Spleen (tissue), 11 donors: ENCODE data around the gene UTY. TPM values are rescaled to one million over a fixed set of nuclear protein-coding genes. Genes with fewer than 3 reads are reported as not detected.

Source experiments
- DNase-seq: peaks from one replicate; pipeline ENCODE4 v3.0.0-alpha.2; 2020
- H3K27ac ChIP-seq, 8 donors: fragments of 200-600 bp; sonication (generic) in 7 of 8; 1 replicate in 4 of 8; 2 replicates in 4 of 8; pipeline versions ENCODE4 v1.5.0 to v1.8.0; 2016 to 2021; ENCODE audit warnings: inconsistent platforms in 4 of 8, mild to moderate bottlenecking in 4 of 8, moderate library complexity in 1 of 8
- H3K27me3 ChIP-seq, 7 donors: fragments of 200-600 bp; sonication (generic) in 6 of 7; replicated peaks in 1 of 7; 1 replicate in 4 of 7; 2 replicates in 3 of 7; pipeline versions ENCODE4 v1.5.0 to v1.8.0; 2016 to 2021; ENCODE audit warnings: inconsistent platforms in 3 of 7, mild to moderate bottlenecking in 1 of 7
- H3K36me3 ChIP-seq, 6 donors: fragments of 200-600 bp; sonication (generic) in 5 of 6; 1 replicate in 4 of 6; 2 replicates in 2 of 6; pipeline versions ENCODE4 v1.5.0 to v1.8.0; 2016 to 2021; ENCODE audit warnings: inconsistent platforms in 2 of 6
- H3K4me1 ChIP-seq, 6 donors: fragments of 200-600 bp; sonication (generic) in 5 of 6; 1 replicate in 3 of 6; 2 replicates in 3 of 6; pipeline versions ENCODE4 v1.5.0 to v1.8.0; 2016 to 2021; ENCODE audit warnings: inconsistent platforms in 3 of 6
- H3K4me3 ChIP-seq, 8 donors: fragments of 200-600 bp; sonication (generic) in 7 of 8; 1 replicate in 4 of 8; 2 replicates in 4 of 8; pipeline versions ENCODE4 v1.5.0 to v1.8.0; 2016 to 2021; ENCODE audit warnings: inconsistent platforms in 4 of 8, mild to moderate bottlenecking in 4 of 8, moderate library complexity in 2 of 8
- H3K9me3 ChIP-seq, 8 donors: fragments of 200-600 bp; sonication (generic) in 7 of 8; 1 replicate in 4 of 8; 2 replicates in 4 of 8; pipeline versions ENCODE4 v1.5.0 to v1.8.0; 2016 to 2021; ENCODE audit warnings: inconsistent platforms in 4 of 8
- POLR2A ChIP-seq, 3 donors: fragments of 450-650 bp; IDR thresholded peaks; one replicate each; pipeline ENCODE4 v1.5.1; 2017; ENCODE audit warnings: antibody characterized with exemption in 3 of 3, mild to moderate bottlenecking in 1 of 3
- POLR2AphosphoS5 ChIP-seq, 3 donors: sonication (generic); formaldehyde crosslinking; IDR thresholded peaks; one replicate each; pipeline ENCODE4 v1.5.1; 2017; ENCODE audit warnings: antibody characterized with exemption in 3 of 3
- WGBS, 5 donors: extraction: QIAGEN DNeasy Blood & Tissue Kit in 3 of 5; methylation state at CpG; one replicate each; pipeline versions ENCODE4 v1.1.5 to v1.1.7; 2013 to 2018; 5-methylcytosine and 5-hydroxymethylcytosine counted together
- intact Hi-C: fragments of 100-400 bp; cut with DNase I; formaldehyde crosslinking; loops from one replicate; pipeline ENCODE4 v1.15.0; 2023; ENCODE audit warnings: low total_unique reads
- polyA plus RNA-seq, 3 donors: library from polyadenylated mRNA; stranded (reverse); fragments of 200-250 nt; gene quantifications; one replicate each; pipeline ENCODE4 v1.2.1, GENCODE V29; 2013
- total RNA-seq, 7 donors: library from RNA; depleted of rRNA in 3 of 7; stranded (reverse); fragments of >200 nt in 3 of 7; fragmentation: NEBNext Ultra II Directional in 4 of 7; extraction: Animal tissue kit (Norgen Biotek cat#: 25700) in 4 of 7; gene quantifications; one replicate each; pipeline versions ENCODE4 v1.1.0 to v1.2.1, GENCODE V29; 2016 to 2021
- TF ChIP-seq, protein P1 (sequence below), 11 experiments: fragments of 200-600 bp in 7 of 11; fragments of 450-650 bp in 4 of 11; sonication (generic) in 4 of 11; IDR thresholded peaks in 8 of 11; conservative IDR thresholded peaks in 3 of 11; 1 replicate in 7 of 11; 2 replicates in 4 of 11; pipeline versions ENCODE4 v1.4.0 to v1.8.0; 2016 to 2021; ENCODE audit warnings: antibody characterized with exemption in 11 of 11, inconsistent platforms in 4 of 11, mild to moderate bottlenecking in 1 of 11
- donor health status: healthy with polysubstance abuse.
- donor health status: DM: no; HTN: no; CAD: no; lungs with moderate emphysema.
- donor health status: DM: no; HTN: no; CAD: no.
- donor health status: Bipolar disorder and iron deficiency.
- donor health status: healthy.
- donor health status: DM: no; HTN: no; CAD: no.
- donor health status: DM: yes; HTN: yes; CAD: no.

UTY gene
- total and polyA plus RNA-seq, 10 donors = under 0.01 to 64.1 (median 4.5) TPM; not detected in 4

DNA sequence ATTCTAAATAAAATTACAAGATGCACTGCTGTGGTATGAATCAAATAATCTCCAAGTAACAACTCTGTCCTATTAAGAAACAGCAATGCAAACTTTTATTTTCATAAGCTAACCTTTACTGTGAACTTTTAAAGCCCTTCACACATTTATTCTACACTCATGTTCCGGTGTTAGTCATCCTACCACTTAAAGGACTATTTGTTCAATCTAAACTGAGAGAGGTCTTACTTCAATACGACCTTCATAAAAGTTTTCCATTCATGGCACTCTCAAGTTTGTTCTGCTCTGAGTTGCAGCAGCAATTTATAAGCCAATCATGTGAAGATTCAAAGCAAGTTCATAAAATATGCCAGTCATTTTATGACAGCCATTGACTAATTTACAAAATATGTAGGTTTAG, 4.8 kb downstream of the UTY start:
- TF ChIP-seq, protein P1, sequence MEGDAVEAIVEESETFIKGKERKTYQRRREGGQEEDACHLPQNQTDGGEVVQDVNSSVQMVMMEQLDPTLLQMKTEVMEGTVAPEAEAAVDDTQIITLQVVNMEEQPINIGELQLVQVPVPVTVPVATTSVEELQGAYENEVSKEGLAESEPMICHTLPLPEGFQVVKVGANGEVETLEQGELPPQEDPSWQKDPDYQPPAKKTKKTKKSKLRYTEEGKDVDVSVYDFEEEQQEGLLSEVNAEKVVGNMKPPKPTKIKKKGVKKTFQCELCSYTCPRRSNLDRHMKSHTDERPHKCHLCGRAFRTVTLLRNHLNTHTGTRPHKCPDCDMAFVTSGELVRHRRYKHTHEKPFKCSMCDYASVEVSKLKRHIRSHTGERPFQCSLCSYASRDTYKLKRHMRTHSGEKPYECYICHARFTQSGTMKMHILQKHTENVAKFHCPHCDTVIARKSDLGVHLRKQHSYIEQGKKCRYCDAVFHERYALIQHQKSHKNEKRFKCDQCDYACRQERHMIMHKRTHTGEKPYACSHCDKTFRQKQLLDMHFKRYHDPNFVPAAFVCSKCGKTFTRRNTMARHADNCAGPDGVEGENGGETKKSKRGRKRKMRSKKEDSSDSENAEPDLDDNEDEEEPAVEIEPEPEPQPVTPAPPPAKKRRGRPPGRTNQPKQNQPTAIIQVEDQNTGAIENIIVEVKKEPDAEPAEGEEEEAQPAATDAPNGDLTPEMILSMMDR (IDR thresholded peaks at IDR 0.05 in 8 of 11, conservative IDR thresholded peaks at IDR 0.05 in 3 of 11) = no peak
- TF ChIP-seq POLR2AphosphoS5 (IDR thresholded peaks at IDR 0.05) (no peak), POLR2A (IDR thresholded peaks at IDR 0.05) (no peak)
- Histone ChIP-seq H3K9me3 (no peaks in the 10 kb centered on the region), H3K27me3 (no peaks in the 10 kb centered on the region), H3K36me3 (peaks cover 0 to 37% (median 0%) of the 10 kb centered on the region in 6 donors), H3K4me1 (peaks cover 0 to 81% (median 18%) of the 10 kb centered on the region in 6 donors), H3K4me3 (no peak overlapping the region), H3K27ac (no peak overlapping the region)
- intact Hi-C loops = no loop called here
- no peak for DNase-seq
- WGBS, 5 donors = 52 to 61% (median 57%) methylated on average over 2 of the region's 2 CpGs; no CpG with 5 or more reads in 2 of the 5 donors

DNA sequence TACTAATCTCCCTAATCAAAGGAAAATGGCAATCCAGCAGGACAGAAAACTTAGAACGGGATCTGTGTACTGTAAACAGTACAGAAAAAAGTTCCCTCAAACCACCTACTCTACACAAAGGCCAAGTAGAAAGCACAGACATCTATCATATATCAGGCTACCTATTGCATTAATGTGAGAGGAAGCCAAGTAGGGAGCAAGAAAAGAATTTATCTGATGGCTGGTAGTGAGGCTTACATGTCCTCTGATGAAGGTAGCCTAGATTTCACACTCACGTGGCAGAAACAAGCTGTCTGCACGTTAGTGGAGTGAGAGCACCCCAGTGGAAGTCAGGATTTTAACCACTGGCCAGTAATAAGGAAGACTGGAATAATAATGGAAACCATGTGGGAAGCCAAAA, 28.3 kb downstream of the UTY start:
- H3K27me3 ChIP-seq = no peaks in the 10 kb centered on the region

DNA sequence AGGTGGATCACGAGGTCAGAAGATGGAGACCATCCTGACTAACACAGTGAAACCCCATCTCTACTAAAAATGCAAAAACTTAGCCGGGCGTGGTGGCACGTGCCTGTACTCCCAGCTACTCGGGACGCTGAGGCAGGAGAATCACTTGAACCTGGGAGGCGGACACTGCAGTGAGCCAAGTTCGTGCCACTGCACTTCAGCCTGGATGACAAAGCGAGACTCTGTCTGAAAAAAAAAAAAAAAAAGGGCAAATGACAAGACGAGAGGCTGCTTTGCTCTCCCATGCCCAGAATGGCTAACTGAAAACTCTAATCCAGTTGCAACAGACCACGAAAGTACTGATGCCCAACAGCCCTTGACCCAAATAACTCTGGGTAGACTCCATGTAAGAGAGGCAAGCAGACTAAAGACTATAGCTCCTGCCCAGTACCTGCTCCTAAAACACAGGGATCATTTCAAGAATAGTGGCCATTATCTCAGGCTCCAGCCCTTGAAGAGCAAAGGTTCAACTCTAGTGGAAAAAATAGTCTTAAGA, 29.2 kb downstream of the UTY start:
- Histone ChIP-seq H3K4me1 (peaks cover 0 to 32% (median 0%) of the 10 kb centered on the region in 6 donors), H3K36me3 (peaks cover 0 to 21% (median 0%) of the 10 kb centered on the region in 6 donors), H3K4me3 (no peak overlapping the region), H3K27ac (no peak overlapping the region), H3K27me3 (no peaks in the 10 kb centered on the region), H3K9me3 (no peaks in the 10 kb centered on the region)
- 92 to 94% (median 93%) methylated on average over 10 to 11 of the region's 11 CpGs; no CpG with 5 or more reads in 2 of the 5 donors for WGBS, 5 donors
- DNase-seq = no peak
- TF ChIP-seq POLR2AphosphoS5 (IDR thresholded peaks at IDR 0.05) (no peak), POLR2A (IDR thresholded peaks at IDR 0.05) (no peak)
- TF ChIP-seq, protein P1 (IDR thresholded peaks at IDR 0.05 in 8 of 11, conservative IDR thresholded peaks at IDR 0.05 in 3 of 11) = no peak
- intact Hi-C loops = no loop called here

More for the DNA sequence above, 28.3 kb downstream of the UTY start:
- H3K4me1 ChIP-seq = peaks cover 0 to 32% (median 0%) of the 10 kb centered on the region in 6 donors
- no peaks in the 10 kb centered on the region for H3K9me3 ChIP-seq
- whole genome bisulfite sequencing, 5 donors = 75 to 83% (median 83%) methylated on average over 3 of the region's 3 CpGs; no CpG with 5 or more reads in 2 of the 5 donors
- no peak overlapping the region for H3K4me3 ChIP-seq
- no peak overlapping the region for H3K27ac ChIP-seq
- TF ChIP-seq, protein P1 (IDR thresholded peaks at IDR 0.05 in 8 of 11, conservative IDR thresholded peaks at IDR 0.05 in 3 of 11) = no peak
- TF ChIP-seq POLR2A (IDR thresholded peaks at IDR 0.05) (no peak), POLR2AphosphoS5 (IDR thresholded peaks at IDR 0.05) (no peak)
- peaks cover 0 to 19% (median 0%) of the 10 kb centered on the region in 6 donors for H3K36me3 ChIP-seq
- intact Hi-C loops = no loop called here
- DNase-seq = no peak

DNA sequence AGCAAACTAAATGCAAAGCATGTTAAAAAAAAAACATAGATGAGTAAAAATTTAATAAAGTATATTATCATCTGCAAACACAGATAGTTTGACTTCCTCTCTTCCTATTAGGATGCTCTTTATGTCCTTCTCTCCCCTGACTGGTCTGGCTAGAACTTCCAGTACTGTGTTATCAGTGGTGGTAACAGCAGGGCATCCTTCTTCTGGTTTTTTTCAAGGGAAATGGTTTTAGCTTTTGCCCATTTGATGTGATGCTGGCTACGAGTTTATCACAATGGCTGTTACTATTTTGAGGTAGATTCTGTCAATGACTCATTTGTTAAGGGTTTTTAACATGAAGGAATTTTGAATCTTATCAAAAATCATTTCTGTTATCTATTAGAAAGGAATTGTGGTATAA, 34.3 kb downstream of the UTY start:
- H3K27me3 ChIP-seq = no peaks in the 10 kb centered on the region
- H3K4me1 ChIP-seq = peaks cover 0 to 10% (median 0%) of the 10 kb centered on the region in 6 donors
- peaks cover 0 to 29% (median 0%) of the 10 kb centered on the region in 6 donors for H3K36me3 ChIP-seq
- 32 to 46% (median 44%) methylated on average over 1 of the region's 1 CpG; no CpG with 5 or more reads in 2 of the 5 donors for WGBS, 5 donors
- TF ChIP-seq, protein P1 (IDR thresholded peaks at IDR 0.05 in 8 of 11, conservative IDR thresholded peaks at IDR 0.05 in 3 of 11) = no peak
- TF ChIP-seq POLR2A (IDR thresholded peaks at IDR 0.05) (no peak), POLR2AphosphoS5 (IDR thresholded peaks at IDR 0.05) (no peak)
- H3K4me3 ChIP-seq = no peak overlapping the region
- no peaks in the 10 kb centered on the region for H3K9me3 ChIP-seq
- DNase-seq = no peak
- no peak overlapping the region for H3K27ac ChIP-seq
- intact Hi-C loops = no loop called here
